HepG2 (cell line): ENCODE results near the gene MEIS3. TPM values are rescaled to one million over a fixed set of nuclear protein-coding genes. Genes with fewer than 3 reads are reported as not detected.

Experiments
- ARHGAP35 ChIP-seq: sonication (generic); formaldehyde crosslinking; IDR thresholded peaks from 2 replicates; pipeline ENCODE4 v1.9.0; 2022; ENCODE audit warnings: mild to moderate bottlenecking, inconsistent platforms, moderate library complexity, missing genetic modification reagents, borderline replicate concordance
- ESRRA ChIP-seq: sonication (generic); formaldehyde crosslinking; IDR thresholded peaks from 2 replicates; pipeline ENCODE4 v1.5.1; 2020; ENCODE audit warnings: mild to moderate bottlenecking, low read depth, missing genetic modification reagents
- FLYWCH1 ChIP-seq: sonication (generic); formaldehyde crosslinking; IDR thresholded peaks from 2 replicates; pipeline ENCODE4 v1.8.1; 2023; ENCODE audit warnings: mild to moderate bottlenecking, missing genetic modification reagents
- GABPA ChIP-seq, 2 experiments: IDR thresholded peaks; 2 replicates each; pipeline ENCODE4 v1.6.1; 2011 to 2016; ENCODE audit warnings: low read depth in 2 of 2, low read length in 1 of 2, missing biosample characterization in 1 of 2, missing genetic modification characterization in 1 of 2
- MEIS2 ChIP-seq: sonication (generic); formaldehyde crosslinking; IDR thresholded peaks from 2 replicates; pipeline ENCODE4 v1.9.0; 2021; ENCODE audit warnings: mild to moderate bottlenecking, missing genetic modification reagents
- RFX5 ChIP-seq: IDR thresholded peaks from 2 replicates; pipeline ENCODE4 v1.6.1; 2011; ENCODE audit warnings: low read depth, low read length, improper control_type of control experiment
- THAP11 ChIP-seq: IDR thresholded peaks from 2 replicates; pipeline ENCODE4 v1.6.1; 2016; ENCODE audit warnings: missing biosample characterization, missing genetic modification reagents
- TRIM24 ChIP-seq: sonication (generic); formaldehyde crosslinking; IDR thresholded peaks from 2 replicates; pipeline ENCODE4 v1.8.0; 2022; ENCODE audit warnings: mild to moderate bottlenecking, missing genetic modification reagents
- U2AF2 ChIP-seq: fragments of 200-400 bp; formaldehyde crosslinking; IDR thresholded peaks from 2 replicates; pipeline ENCODE4 v1.6.1; 2017; ENCODE audit warnings: low read depth, mild to moderate bottlenecking, low read length
- ZBTB7B ChIP-seq: sonication (generic); formaldehyde crosslinking; IDR thresholded peaks from 2 replicates; pipeline ENCODE4 v1.4.0; 2020; ENCODE audit warnings: missing genetic modification reagents
- ZHX2 ChIP-seq, 2 experiments: sonication (generic) in 1 of 2; formaldehyde crosslinking in 1 of 2; IDR thresholded peaks; 2 replicates each; pipeline versions ENCODE4 v1.6.1 to v1.9.0; 2014 to 2022; ENCODE audit warnings: antibody characterized with exemption in 1 of 2, borderline replicate concordance in 1 of 2, inconsistent platforms in 1 of 2, low read depth in 1 of 2, missing genetic modification reagents in 1 of 2
- ZNF24 ChIP-seq: fragments of 450-650 bp; IDR thresholded peaks from 2 replicates; pipeline ENCODE4 v1.6.1; 2017; ENCODE audit warnings: antibody characterized with exemption, mild to moderate bottlenecking
- ZNF256 ChIP-seq: sonication (generic); formaldehyde crosslinking; conservative IDR thresholded peaks from 2 replicates; pipeline ENCODE4 v1.4.0; 2020; ENCODE audit warnings: missing genetic modification reagents
- ZNF619 ChIP-seq: sonication (generic); formaldehyde crosslinking; IDR thresholded peaks from 2 replicates; pipeline ENCODE4 v1.4.0; 2020; ENCODE audit warnings: mild to moderate bottlenecking, missing genetic modification reagents
- ZNF879 ChIP-seq: sonication (generic); formaldehyde crosslinking; IDR thresholded peaks from 2 replicates; pipeline ENCODE4 v1.8.1; 2023; ENCODE audit warnings: missing genetic modification reagents
- ZZZ3 ChIP-seq: sonication (generic); formaldehyde crosslinking; IDR thresholded peaks from 2 replicates; pipeline ENCODE4 v1.4.0; 2020; ENCODE audit warnings: missing genetic modification reagents, mild to moderate bottlenecking, borderline replicate concordance
- polyA plus RNA-seq, 8 experiments: library from polyadenylated mRNA; depleted of rRNA in 3 of 8; stranded (reverse) in 7 of 8; unstranded in 1 of 8; fragments of >200 nt; fragmentation: Illumina TruSeq in 4 of 8; extraction: Trizol in 4 of 8; gene quantifications; 2 replicates each; pipeline versions ENCODE4 v1.2.1 to v1.2.3, GENCODE V29; 2011 to 2016; ENCODE audit warnings: low read depth in 4 of 8, missing spikeins in 1 of 8, mixed read lengths in 1 of 8; ENCODE audit not compliant: insufficient read depth in 1 of 8
- total RNA-seq, 5 experiments: library from RNA; depleted of rRNA; stranded (reverse); fragments of >200 nt; fragmentation: Illumina TruSeq; extraction: Trizol; gene quantifications; 2 replicates each; pipeline ENCODE4 v1.2.3, GENCODE V29; 2016; ENCODE audit warnings: low read depth in 1 of 5
- TF ChIP-seq, protein P1 (sequence below): sonication (generic); formaldehyde crosslinking; IDR thresholded peaks from 2 replicates; pipeline ENCODE4 v1.4.0; 2020; ENCODE audit warnings: missing genetic modification reagents
- TF ChIP-seq, protein P2 (sequence below): sonication (generic); formaldehyde crosslinking; conservative IDR thresholded peaks from 2 replicates; pipeline ENCODE4 v1.5.0; 2020; ENCODE audit warnings: missing genetic modification reagents
- TF ChIP-seq, protein P3 (sequence below): sonication (generic); formaldehyde crosslinking; IDR thresholded peaks from 2 replicates; pipeline ENCODE4 v1.5.0; 2020; ENCODE audit warnings: missing genetic modification reagents

Gene MEIS3
- total and polyA plus RNA-seq, 2 of the 13 experiments (the other 11 are each of a cell fraction or from before 2014, with no cell fraction given) = 0.09 to 0.70 TPM

GRCh38 chr19:47406711-47407416, 12.5 kb downstream of the MEIS3 start (continued):
- TF ChIP-seq, protein P1, sequence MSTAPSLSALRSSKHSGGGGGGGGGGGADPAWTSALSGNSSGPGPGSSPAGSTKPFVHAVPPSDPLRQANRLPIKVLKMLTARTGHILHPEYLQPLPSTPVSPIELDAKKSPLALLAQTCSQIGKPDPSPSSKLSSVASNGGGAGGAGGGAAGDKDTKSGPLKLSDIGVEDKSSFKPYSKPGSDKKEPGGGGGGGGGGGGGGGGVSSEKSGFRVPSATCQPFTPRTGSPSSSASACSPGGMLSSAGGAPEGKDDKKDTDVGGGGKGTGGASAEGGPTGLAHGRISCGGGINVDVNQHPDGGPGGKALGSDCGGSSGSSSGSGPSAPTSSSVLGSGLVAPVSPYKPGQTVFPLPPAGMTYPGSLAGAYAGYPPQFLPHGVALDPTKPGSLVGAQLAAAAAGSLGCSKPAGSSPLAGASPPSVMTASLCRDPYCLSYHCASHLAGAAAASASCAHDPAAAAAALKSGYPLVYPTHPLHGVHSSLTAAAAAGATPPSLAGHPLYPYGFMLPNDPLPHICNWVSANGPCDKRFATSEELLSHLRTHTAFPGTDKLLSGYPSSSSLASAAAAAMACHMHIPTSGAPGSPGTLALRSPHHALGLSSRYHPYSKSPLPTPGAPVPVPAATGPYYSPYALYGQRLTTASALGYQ (CRISPR knock-in tag) = 0 out of 2 replicates have a peak, but pooled peaks have one; percentile 40
- no peak for TF ChIP-seq ZZZ3 (CRISPR knock-in tag)
- no peak for TF ChIP-seq ESRRA (CRISPR knock-in tag)
- TF ChIP-seq, protein P2, sequence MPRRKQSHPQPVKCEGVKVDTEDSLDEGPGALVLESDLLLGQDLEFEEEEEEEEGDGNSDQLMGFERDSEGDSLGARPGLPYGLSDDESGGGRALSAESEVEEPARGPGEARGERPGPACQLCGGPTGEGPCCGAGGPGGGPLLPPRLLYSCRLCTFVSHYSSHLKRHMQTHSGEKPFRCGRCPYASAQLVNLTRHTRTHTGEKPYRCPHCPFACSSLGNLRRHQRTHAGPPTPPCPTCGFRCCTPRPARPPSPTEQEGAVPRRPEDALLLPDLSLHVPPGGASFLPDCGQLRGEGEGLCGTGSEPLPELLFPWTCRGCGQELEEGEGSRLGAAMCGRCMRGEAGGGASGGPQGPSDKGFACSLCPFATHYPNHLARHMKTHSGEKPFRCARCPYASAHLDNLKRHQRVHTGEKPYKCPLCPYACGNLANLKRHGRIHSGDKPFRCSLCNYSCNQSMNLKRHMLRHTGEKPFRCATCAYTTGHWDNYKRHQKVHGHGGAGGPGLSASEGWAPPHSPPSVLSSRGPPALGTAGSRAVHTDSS (CRISPR knock-in tag) = no peak
- TF ChIP-seq TRIM24 = no peak
- TF ChIP-seq FLYWCH1 (CRISPR knock-in tag) = 0 out of 2 replicates have a peak, but pooled peaks have one; percentile 34
- no peak for TF ChIP-seq ZNF879
- TF ChIP-seq MEIS2 (CRISPR knock-in tag) = peak; percentile 64; the same call in 1 of the 2 replicates
- no peak for TF ChIP-seq ZNF24
- TF ChIP-seq, protein P3, sequence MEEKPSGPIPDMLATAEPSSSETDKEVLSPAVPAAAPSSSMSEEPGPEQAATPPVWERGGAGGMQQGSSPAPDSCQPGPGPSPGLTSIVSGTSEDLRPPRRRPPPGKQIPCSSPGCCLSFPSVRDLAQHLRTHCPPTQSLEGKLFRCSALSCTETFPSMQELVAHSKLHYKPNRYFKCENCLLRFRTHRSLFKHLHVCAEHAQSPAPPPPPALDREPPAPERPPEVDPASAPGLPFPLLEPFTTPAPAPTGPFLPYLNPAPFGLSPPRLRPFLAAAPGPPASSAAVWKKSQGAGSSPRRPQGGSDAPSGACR (CRISPR knock-in tag) = no peak
- TF ChIP-seq GABPA (IDR thresholded peaks at IDR 0.05; ENCODE audit: low read depth, low read length) = no peak
- no peak for TF ChIP-seq GABPA (CRISPR knock-in tag; IDR thresholded peaks at IDR 0.05; ENCODE audit: low read depth)
- TF ChIP-seq ZNF619 (CRISPR knock-in tag) = no peak
- no peak for TF ChIP-seq ZBTB7B
- TF ChIP-seq THAP11 = peak; percentile 32; the same call in 1 of the 2 replicates
- no peak for TF ChIP-seq ZNF256 (CRISPR knock-in tag)
- no peak for TF ChIP-seq ARHGAP35 (CRISPR knock-in tag)
- no peak for TF ChIP-seq U2AF2
- TF ChIP-seq RFX5 = no peak
- TF ChIP-seq ZHX2 (IDR thresholded peaks at IDR 0.05; ENCODE audit: low read depth) = no peak
- TF ChIP-seq ZHX2 (CRISPR knock-in tag; IDR thresholded peaks at IDR 0.05; ENCODE audit: borderline replicate concordance) = peak; percentile 89; the same call in 1 of the 2 replicates
